Stimulated activated CD4-positive, alpha-beta T cell treated with anti-CD3 and anti-CD28 coated beads, Interleukin-4, amount 100 ng/mL, for 48 hours (primary cell): ENCODE results near the gene ITPK1.
A peak's percentile ranks its signal among the peaks of the same experiment; 100 is the strongest.

Experiments used
- DNase-seq, 2 donors: peaks; one replicate each; pipeline ENCODE4 v3.0.0-alpha.2; 2020; ENCODE audit warnings: low read depth in 2 of 2

ITPK1 gene

DNA sequence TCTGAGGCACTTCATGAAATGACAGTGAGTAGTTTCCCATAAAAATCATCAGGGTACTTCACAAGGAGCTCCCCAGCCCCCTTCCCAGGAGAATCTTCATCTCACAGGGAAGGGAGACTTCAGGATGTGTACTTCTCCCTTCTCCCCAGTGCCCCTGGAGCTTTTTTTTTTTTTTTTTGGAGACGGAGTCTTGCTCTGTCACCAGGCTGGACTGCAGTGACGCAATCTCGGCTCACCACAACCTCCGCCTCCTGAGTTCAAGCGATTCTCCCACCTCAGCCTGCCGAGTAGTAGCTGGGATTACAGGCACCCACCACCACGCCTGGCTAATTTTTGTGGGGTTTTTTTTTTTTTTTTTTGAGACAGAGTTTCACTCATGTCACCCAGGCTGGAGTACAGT lies 10.4 kb downstream of the ITPK1 start:
- no peak for DNase-seq

DNA sequence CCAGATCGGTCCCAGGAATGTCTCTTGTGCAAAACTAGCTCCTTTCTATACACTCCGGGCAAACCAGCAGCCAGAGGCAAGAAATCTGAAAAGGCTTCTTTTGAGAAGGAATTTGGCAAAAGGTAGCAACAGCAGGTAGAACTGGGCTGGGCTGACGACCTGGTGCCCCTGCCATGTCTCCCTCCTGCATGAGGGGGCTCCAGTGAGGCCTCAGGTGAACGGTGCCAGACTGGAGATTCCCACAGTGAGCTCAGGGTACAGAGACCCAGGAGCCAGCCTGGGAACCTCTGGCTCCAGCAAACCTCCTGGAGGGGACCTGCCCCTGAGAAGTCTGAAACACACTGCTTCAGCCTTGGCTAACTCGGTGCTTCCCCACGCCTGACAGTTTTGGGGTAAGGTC lies 10.8 kb downstream of the ITPK1 start:
- DNase-seq: no peak

DNA sequence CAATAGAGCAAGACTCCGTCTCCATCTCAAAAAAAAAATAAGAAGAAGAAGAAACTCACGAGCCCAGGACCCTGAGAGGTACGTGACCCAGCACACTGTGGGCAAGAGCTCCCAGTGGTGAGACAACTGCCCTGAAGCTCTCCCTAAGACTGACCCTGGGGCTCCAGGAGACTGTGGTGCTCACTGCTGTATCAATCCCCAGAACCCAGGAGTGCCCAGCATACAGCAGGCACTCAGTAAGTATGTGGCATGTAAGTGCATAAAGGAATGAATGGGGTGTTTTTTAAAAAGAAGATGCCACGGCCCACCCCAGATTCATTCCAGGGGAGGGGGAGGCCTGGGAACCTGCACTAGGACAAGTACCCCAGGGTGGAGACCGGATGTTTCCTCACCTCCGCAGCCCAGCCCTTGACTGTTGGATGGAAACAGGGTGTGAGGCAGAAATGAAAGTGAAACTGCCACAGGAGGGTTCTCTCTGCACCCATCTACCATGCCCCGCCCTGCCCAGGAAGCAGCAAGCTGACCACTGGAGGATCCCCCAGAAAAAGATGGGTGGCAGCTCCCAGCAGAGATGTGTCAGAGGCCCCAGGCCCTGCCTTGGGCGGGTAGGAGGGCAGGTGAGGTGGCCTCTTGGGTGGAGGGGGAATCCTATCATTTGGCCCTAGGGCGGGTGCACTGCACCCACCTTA lies 12.2 kb downstream of the ITPK1 start:
- DNase-seq: peak; percentile 28 to 31

DNA sequence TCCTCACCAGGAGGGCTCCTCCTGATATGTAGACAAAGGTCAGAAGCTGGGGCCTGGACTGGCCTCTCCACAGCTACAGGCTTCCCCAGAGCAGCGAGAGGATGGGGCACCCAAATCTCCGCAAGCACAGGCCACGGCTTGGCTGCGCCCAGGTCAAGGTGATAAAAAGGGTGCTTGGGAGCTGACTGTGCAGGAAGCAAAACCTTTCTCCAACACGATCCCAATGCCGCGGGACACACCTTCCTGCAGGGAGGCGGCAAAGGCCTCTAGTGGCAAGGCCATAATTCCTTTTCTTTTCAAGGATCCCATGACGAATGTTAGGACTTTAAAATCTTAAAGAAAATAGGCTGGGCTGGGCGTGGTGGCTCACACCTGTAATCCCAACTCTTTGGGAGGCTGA lies 13.6 kb downstream of the ITPK1 start:
- no peak for DNase-seq

DNA sequence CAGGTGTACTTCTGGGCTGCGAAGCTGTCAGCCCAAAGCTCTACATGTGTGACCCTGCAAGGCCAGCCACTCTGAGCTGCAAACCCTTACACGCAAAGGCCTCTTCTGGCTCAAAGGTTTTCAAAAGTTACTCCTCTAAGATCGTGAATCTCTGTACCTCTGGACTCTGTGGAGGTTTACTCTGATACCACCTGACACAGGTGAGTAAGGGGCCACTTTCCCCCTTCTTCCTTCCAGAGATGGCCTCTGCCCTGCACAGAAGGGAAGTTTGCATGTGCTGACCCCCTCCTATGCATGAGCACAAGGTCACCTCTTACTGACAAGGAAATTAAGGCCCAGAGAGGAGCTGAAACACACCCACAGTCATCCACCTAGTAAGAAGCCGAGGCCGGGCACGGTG lies 14.5 kb downstream of the ITPK1 start:
- no peak for DNase-seq

DNA sequence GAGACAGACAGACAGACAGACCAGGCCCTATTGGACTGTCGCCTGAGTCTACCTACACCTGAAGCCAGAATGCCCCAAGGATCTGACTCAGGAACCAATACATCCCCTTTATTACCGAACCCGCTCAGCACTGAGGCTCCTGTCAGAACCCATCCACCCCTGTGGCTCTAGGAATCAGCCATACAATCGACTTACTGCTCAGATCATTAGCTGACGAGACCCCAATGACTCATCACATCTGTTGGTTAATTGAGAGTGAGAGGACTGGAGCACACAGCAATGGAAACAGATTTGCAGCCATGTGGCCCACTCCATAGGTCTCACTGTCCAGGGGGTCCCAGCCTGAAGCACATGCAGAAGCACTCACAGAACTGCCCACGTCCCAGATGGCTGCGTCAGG lies 15.2 kb downstream of the ITPK1 start:
- DNase-seq: no peak

DNA sequence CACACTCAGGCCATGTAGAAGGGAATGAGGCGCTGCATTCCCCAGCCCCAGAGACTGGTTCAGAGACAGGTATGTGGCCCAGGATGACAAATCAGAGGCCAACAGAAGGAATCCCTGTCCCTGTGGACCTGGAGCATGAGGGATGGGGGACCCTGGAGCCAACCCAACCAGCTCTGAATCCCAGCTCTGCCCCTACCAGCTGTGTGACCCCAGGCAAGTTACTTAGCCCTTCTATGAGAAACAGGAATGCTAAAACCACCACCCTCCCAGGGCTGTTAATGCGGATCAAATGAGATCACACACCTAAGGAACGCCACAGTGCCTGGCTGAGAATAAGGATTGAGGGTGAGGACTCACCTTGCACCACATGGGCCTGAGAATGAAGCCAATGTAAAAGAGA lies 15.6 kb downstream of the ITPK1 start:
- no peak for DNase-seq

DNA sequence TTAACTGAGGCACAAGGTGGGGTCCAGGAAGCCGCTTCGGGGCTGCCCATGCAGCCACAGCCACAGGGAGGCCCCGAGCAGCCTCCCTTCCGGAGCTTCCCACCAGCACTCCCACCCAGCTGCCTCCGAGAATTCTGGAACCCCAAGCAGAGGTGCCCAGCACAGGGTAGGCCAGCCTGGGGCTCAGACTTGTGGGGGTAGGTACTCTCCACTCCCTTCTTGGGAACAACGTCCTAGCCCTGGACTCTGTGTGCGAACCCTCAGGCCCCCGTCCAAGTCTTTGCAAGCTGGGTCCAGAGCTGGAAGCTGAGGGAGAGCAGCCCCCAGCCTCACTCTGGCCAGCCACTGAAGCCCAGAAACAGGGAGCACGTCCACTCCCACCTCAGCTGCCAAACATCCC lies 16.1 kb downstream of the ITPK1 start:
- DNase-seq: no peak

DNA sequence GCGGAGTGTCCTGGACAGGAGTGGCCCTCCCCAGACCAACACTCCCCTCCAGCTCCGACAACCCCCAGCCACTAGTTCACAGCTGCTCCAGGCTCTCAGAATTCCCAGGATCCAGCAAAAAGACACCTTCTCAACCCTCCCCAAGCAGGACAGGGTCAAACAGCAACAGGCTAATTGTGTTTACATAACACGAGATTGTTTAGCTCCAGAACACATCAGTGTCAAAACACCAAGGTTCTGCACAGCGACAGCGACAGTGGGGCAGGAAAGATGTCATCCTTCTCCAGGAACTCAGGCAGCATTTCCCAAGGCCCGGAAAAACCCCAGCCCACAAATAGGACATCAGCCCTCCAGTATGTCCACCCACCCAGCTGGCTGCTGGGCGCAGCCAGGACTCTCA lies 16.5 kb downstream of the ITPK1 start:
- DNase-seq: no peak

DNA sequence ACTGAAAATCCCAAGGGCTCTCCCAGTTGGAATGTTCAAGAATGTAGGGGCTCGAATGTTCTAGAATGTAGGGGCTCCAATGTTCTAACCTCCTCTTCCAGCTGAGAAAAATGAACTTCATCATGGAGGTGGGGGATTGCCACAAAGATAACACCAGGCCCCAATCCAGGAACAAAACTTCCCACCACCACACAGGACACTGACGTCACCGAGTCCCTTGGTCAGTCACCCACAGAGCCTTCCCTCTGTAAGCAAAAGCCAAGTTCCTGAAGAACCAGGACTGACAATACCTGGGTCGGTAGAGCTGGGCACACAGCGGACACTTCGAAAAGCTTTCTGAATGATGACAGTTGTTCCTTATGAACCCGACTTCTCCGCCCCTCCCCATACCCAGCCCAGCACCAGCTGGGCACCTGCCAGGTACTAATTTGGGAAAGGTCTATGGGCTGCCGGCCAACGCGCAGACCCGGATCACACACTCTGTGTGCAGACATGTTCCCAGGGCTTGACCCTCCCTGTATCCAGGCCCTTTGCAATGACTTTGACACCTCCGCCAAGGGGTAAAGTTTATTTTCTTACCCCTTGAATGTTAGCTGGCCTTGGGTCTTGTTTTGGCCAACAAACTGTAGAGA lies 18.9 kb downstream of the ITPK1 start:
- no peak for DNase-seq

DNA sequence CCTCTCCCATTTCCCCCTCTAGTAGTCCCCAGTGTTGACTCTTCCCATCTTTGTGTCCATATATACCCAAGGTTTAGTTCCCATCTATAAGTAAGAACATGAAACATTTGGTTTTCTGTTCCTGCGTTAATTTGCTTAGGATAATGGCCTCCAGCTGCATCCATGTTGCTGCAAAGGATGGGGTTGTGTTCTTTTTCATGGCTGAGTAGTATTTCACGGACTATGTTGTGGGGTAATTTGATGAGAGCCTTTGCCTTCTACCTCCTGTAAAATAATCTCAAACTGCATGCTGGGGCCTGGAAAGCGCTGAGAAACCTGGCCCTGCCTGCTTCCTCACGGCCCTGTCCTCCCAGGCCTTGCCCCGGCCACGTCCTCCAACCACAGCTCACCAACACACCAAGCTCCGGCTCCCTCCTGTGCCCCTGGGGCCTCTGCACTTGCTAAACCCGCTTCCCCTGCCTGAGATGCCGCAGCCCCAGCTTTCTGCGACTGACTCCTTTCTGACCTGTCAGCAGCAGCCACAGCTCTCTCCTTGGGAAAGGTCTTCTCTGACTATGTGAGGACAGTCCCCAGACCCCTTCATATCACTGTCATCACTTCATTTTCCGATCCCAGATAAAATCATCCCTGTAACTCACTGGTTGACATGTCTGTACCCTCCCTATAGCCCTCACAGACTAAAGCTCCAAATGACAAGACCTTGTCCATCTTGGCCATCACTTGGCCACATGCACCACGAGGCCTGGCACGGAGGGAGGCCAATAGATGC lies 19.8 kb downstream of the ITPK1 start:
- DNase-seq: no peak

DNA sequence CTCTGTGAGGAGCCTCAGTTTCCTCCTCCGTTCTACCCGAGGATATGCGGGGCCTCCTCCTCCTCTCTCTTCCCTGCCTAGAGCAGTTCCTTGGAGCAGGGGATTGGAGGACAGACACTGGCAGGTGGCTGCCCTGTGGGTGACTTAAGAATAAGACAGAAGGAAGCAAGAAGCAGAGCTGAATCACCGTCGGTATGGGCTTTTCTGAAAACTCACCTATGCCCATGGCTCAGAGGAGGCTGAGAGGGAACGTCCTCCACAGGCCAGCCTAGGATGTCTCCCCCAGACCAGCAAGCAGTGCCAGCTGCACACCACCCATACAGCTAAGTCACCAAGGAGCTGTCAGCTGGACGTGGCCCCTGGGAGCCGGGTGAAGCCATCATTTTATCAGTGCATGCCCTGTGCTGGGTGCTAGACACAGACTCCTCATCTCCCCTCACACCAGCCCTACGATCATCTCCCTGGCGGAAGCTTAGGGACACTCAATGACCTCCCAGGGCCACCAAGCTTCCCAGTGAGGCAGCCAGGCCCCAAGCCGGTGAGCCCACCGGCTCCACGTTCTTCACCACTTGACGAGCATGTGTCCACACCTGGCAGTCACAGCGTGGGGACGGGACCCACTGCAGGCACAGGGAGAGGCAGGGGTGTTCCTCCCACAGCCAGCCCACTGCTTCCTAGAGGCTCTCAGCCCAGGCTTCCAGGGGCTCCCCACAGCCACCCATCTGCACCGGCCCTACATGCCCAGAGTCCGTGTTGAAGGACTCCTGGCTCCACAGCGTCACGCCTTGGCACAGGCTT lies 21.4 kb downstream of the ITPK1 start:
- no peak for DNase-seq

DNA sequence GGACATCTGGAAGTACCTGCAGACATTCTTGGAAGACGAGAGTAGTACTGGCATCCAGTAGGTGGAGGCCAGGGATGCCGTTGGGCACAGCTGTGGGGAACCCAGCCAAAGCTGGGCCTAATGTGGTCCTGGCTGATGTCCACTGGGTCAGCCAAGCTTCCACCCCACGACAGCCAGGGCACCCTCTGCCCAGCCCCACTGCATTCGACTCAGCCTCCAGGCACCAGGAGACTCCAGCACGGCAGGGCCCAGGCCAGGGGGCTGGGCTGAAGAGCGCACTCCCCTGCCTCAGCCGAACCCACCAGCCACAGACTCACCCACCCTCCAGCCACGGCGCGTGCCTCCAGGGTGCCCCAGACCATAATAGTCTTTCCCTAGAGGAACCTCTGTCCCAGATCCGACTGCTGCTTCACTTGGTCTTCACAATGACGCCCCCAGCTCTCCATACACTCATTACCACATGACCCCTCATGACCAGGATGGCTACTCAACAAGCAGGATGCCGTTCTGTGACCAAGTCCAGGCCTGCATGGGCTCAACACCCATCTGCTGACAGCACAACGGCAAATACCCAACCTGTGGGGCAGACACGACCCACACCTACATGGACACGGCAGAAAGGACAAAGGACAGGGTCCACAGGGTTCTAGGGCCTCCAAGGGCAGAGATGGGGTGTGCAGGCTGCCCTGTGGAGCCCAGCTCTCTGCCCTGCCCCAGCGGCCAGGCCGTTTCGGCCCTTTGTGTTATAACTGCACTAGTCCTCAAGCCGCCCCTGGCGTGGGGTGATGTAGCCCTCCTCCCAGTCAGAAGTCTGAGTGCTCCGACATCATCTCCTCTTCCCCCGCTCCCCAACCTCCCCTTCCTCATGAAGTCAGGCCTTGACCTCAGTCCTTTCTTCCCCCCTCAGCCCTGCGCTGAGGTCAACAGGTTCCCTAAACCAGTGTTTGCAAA lies 22.8 kb downstream of the ITPK1 start:
- DNase-seq: no peak

DNA sequence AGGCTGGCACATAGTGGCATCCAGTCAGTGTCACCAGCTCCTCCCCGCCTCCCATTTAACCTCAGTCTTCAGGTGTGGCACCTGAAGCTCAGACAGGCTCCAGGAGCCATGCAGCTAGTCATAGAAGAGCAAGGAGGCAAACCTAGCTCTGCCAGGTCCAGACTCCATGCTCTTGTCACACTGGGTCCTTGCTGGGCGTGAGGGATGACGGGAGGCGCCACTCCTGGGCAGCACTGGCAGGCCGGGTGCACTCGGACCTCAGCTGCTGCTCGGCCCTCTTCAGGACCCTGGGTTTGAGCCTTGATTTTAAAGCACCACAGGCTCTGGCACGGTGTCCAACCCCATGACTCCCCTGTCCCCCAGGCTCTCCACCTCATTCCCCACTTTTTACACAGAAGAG lies 24.1 kb downstream of the ITPK1 start:
- no peak for DNase-seq

DNA sequence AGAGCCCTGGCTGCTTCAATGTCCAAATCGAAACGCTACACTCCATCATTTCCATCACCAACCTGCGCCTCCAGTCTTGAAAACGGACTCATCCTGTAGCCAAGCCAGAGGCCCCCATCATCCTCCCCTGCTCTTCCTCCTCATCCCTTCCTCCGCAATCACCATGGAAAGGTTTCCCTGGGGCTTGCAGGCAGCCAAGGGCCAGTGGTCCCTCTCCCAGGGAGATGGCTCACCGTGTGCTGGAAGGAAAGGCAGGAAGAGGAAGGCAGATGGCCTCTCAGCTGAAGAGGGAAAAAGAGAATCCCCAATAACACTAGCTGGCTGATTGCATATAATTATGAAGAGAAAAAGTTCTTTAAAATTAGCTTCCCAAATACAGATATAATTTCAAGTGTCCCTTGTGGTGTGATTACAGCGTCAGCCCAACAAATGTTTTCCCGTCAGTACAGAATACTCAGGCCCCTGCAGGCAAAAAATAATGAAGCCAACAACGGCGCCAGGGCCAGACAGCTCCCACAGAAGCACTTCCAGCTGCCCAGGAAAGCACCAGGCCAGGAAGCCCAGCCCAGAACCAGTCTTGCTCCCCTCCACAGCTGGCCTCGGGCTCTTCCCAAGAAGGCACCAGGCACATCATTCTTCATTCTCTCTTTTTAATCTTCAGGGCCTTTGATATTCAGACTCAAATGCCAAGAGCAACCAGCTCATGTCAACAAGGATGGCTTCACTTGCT lies 24.7 kb downstream of the ITPK1 start:
- DNase-seq: no peak

DNA sequence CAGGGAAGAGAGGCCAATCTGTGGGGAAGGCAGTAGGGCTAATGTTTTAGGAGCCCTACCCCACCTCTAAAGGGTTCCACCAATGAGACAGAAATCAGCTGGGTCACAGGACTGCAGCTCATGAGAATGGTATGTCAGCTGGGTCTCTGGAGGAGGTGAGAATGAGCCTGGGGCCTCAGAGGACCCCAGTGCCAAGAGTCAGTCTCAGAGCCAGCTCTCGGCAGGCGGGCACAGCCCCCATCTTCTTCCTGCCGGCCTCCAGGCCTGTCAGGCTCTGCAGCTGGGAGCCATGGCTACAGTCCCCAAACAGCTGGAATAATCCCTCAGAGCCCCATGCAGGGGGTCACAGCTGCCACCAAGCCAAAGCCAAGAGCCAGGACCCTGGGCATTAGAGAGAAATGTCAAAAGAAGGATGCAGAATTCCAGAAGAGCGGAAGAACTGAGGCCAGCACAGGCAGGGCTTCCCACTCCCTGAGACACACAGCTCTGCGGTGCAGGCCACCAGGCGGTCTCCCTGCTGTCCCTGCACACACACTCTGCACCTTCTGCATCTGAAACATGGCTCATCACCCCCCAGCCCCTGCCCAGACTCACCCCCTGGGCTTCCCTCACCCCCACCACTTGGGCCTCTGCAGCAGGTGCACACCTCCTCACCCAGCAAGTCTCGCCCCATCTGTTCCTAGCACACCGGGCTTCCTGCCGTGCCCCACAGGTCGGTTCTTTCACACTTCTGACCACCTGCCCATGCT lies 26.0 kb downstream of the ITPK1 start:
- no peak for DNase-seq

DNA sequence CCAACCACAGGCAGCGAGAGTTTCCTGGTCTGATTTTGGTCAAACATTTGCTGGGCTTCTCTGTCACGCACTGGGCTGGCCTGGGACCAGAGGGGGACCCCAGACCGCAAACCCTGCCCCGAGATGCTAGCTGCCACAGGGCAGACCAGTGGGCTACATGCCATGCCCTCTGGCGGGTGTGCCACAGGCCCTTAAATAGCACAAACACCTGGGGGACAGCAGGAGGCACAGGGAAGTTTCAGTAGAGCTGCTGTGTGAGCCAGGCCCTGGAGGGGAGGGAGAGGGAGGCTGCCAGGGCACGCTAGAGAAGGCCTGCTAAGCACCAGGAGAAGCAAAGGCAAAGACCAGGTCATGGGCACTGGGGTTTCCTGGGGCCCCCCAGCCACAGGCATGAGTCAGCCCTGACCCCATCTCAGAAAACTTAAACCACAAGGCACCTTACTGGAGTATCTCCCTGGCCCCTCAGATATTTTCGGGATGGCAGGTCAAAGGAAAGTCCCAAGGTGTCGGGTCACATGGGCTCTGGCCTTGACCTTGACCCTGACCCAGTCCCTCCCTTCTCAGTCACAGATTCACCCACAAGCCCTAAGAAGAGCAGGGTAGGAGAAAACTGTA lies 29.2 kb downstream of the ITPK1 start:
- DNase-seq: no peak

DNA sequence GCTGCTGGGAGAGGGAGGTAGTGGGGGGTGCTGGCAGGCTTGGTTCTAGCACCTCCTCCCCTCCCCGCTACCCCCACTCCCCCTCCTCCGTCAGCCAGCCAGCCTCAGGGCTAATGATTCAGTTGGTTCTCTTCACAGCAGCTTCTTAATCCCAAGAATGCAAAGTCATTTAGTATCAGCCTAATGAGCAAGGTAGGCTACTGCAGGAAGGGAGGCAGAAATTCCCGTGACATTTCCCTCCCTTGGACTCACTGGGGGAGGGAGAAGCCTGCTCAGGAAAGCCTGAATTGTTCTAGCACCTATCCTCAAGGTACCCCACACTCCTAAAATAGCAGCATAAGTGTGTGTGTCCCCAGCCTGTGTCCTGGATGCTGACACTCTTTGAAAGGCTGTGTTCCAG lies 29.8 kb downstream of the ITPK1 start:
- DNase-seq: no peak
